GM12873 (cell line): ENCODE results near the gene PACSIN1.

Source experiments
- TF ChIP-seq, protein P1 (sequence below): IDR thresholded peaks from 2 replicates; pipeline ENCODE4 v1.5.1; 2012; ENCODE audit warnings: low read depth, mild to moderate bottlenecking, moderate library complexity, low read length, control low read depth; ENCODE audit not compliant: insufficient read depth; ENCODE audit errors: missing control alignments

PACSIN1 gene

GRCh38 chr6:34534146-34534545, 68.3 kb downstream of the PACSIN1 start:
- TF ChIP-seq, protein P1, sequence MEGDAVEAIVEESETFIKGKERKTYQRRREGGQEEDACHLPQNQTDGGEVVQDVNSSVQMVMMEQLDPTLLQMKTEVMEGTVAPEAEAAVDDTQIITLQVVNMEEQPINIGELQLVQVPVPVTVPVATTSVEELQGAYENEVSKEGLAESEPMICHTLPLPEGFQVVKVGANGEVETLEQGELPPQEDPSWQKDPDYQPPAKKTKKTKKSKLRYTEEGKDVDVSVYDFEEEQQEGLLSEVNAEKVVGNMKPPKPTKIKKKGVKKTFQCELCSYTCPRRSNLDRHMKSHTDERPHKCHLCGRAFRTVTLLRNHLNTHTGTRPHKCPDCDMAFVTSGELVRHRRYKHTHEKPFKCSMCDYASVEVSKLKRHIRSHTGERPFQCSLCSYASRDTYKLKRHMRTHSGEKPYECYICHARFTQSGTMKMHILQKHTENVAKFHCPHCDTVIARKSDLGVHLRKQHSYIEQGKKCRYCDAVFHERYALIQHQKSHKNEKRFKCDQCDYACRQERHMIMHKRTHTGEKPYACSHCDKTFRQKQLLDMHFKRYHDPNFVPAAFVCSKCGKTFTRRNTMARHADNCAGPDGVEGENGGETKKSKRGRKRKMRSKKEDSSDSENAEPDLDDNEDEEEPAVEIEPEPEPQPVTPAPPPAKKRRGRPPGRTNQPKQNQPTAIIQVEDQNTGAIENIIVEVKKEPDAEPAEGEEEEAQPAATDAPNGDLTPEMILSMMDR, result no peak

DNA sequence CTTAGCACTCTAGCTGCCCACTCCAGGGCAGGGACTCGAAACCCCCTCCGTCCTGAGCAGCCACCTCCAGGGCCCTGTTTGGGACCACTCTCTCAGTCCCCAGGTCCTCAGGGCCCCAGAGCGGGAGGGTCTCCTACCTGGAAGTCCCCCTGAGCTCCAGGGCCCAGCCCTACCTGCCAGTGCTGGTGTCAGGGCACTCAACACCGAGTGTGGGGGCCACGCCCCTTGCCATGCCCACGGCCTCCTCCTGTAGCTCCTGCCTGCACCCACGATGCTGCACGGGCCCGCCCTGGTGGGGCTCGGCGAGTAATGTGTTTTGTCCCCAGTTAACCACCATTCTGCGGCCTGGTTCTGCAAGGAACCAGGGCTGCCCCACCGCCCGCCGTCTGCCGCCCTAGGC, 68.8 kb downstream of the PACSIN1 start:
- TF ChIP-seq, protein P1, result no peak

GRCh38 chr6:34535199-34535598, 69.3 kb downstream of the PACSIN1 start:
- TF ChIP-seq, protein P1, result no peak

GRCh38 chr6:34535646-34536045, 69.8 kb downstream of the PACSIN1 start:
- TF ChIP-seq, protein P1, result no peak

GRCh38 chr6:34536251-34536958, 70.5 kb downstream of the PACSIN1 start:
- TF ChIP-seq, protein P1, result no peak

DNA sequence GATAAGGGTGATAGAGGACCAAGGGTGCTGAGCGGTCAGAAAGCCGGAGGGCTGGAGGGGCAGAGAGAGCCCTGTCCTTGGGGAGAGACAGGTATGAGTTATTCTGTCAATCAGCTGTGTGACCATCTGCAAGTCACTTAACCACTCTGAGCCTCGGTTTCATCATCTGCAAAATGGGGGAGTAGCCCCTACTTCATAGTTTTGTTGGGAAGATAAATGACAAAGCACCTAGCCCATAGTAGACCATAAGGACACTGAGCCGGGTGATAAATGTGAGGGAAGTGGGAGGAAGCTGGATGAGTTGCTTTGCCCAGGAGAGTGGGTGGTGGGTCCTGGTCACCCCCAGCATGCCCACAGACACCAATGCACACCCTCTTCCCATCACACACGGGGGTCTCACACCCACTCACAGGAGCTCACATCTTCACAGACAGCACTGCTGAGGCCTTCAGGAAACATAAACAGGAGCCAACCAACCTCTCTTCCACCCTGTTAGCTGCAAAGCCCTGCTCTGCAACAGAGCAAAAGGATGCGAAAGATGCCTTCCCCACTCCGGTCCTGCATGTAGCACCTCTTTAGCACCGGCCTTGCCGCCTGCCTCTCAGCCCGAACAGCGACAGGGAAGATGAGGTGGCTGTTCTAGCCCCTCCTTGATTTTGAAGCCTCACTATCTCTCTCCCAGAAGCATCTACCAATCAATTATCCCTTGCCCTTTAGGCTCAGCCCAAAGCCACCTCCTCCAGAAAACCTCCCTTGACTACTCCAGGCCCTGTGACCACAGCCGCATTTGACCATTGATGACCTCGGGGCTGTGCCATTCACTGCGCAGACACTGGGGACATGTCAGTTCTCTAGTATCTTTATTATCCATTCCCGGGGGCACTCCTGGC, 71.3 kb downstream of the PACSIN1 start:
- TF ChIP-seq, protein P1, result no peak

DNA sequence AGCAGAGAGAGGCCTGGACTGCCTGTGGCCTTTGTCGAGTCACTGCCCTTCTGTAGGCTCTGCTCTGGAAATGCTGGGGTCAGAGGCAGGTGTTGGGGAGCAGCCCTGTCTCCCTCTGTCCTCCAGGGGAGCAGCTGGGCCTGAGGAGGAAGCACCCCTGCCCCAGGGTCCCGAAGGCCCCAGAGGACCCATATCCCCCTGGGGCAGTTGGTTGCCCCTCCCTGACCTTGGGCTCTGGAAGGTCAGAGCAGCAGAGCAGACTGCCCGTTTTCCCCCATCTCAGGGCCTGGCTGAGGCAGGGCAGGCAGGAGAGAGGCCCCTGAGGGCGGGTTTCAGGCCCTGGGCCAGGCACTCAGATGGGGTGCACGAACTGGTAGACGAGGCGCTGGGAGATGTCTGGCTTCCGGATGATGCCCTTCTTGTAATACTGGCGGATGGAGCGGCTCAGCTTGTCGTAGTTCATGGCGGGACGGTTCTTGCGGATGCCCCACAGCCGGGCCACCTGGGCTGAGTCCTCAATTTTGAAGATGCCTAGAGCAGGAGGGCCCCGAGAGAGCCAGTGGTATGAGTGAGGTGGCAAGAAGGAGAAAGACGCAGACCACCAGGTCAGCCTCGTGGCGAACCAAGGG, 72.2 kb downstream of the PACSIN1 start:
- TF ChIP-seq, protein P1, result no peak
